Uterus (tissue), 2 donors: Measurements from ENCODE around the gene GNAO1.

Source experiments
- POLR2A ChIP-seq, 2 donors: fragments of 450-650 bp; IDR thresholded peaks; one replicate each; pipeline ENCODE4 v1.6.1; 2016; ENCODE audit warnings: antibody characterized with exemption in 2 of 2, mild to moderate bottlenecking in 1 of 2, moderate library complexity in 1 of 2
- TF ChIP-seq, protein P1 (sequence below), 4 experiments: fragments of 200-600 bp in 2 of 4; fragments of 450-650 bp in 2 of 4; sonication (generic) in 2 of 4; IDR thresholded peaks; one replicate each; pipeline ENCODE4 v1.5.1; 2016 to 2019; ENCODE audit warnings: antibody characterized with exemption in 4 of 4, mild to moderate bottlenecking in 2 of 4, moderate library complexity in 1 of 4

DNA sequence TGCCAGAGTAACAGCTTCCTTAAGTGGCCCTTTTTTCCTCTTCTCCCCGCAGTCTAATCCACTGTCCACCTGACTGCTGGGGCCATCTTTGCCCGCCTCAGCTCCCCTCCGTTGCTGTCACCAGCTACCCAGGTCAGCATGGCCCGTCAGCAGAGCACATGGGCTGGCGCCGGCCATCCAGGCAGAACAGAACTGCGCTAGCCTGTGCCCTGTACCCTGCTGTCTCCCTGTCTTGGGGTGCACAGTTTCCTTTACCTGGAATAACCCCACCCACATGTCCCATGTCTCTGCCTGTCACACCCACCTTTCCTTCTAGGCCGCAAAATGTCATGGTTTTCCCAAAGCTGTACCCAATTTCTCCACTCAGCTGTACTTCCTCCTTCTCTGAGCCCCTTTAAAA lies 55.7 kb downstream of the GNAO1 start:
- no peak for TF ChIP-seq POLR2A (IDR thresholded peaks at IDR 0.05)
- TF ChIP-seq, protein P1, sequence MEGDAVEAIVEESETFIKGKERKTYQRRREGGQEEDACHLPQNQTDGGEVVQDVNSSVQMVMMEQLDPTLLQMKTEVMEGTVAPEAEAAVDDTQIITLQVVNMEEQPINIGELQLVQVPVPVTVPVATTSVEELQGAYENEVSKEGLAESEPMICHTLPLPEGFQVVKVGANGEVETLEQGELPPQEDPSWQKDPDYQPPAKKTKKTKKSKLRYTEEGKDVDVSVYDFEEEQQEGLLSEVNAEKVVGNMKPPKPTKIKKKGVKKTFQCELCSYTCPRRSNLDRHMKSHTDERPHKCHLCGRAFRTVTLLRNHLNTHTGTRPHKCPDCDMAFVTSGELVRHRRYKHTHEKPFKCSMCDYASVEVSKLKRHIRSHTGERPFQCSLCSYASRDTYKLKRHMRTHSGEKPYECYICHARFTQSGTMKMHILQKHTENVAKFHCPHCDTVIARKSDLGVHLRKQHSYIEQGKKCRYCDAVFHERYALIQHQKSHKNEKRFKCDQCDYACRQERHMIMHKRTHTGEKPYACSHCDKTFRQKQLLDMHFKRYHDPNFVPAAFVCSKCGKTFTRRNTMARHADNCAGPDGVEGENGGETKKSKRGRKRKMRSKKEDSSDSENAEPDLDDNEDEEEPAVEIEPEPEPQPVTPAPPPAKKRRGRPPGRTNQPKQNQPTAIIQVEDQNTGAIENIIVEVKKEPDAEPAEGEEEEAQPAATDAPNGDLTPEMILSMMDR (IDR thresholded peaks at IDR 0.05), result no peak
